Measurements from ENCODE around the gene TBC1D17. TPM values are rescaled to one million over a fixed set of nuclear protein-coding genes. Genes with fewer than 3 reads are reported as not detected.

The TBC1D17 gene
- total and polyA plus RNA-seq, 10 donors, result 20.8 to 53.5 (median 36.6) TPM

DNA sequence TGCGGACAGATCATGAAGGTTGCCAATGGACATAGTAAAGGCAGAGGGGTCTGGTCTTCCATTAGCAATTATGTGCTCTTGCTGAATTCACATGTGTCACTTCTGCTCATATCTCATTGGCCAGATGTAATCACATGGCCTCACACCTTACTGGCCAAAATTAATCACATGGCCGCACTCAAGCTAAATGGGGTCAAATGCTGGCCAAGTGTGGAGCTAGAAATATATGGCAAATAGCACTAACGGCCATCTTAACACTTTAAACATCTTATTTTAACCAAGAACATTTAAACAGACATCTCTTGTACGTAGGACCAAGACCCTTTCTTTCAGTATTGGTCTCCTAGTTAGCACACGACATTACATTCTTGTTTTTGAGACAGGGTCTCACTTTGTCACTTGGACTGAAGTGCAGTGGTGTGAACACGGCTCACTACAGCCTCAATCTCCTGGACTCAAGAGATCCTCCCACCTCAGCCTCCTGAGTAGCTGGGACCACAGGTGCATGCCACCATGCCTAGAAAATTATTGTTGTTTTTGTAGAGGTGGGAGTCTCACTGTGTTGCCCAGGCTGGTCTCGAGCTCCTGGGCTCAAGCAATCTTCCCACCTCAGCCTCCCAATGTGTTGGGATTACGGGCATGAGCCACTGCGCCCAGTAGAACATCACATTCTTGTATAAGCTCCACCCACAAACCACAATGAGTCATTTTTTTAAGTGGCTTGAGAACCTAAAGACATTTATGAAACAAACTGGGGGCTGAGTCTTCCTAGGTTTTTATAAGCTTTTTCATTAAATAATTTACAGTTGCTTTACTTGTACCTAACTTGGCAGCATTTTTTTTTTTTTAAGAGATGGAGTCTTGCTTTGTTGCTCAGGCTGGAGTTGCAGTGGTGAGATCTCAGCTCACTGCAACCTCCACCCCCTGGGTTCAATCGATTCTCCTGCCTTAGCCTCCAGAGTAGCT, 29.5 kb upstream of the TBC1D17 start:
- Histone ChIP-seq H3K4me1 (peaks cover 9 to 74% (median 46%) of the 10 kb centered on the region in 6 donors), H3K36me3 (no peaks in the 10 kb centered on the region), H3K27me3 (replicated peaks in 1 of 7) (peaks cover 0 to 5% (median 0%) of the 10 kb centered on the region in 7 donors), H3K27ac (peak overlapping the region in 4 of 8 donors; percentile 18 to 99 (median 42)), H3K4me3 (no peak overlapping the region), H3K9me3 (peaks cover 0 to 6% (median 0%) of the 10 kb centered on the region in 8 donors)
- TF ChIP-seq POLR2AphosphoS5 (IDR thresholded peaks at IDR 0.05) (no peak), POLR2A (IDR thresholded peaks at IDR 0.05) (no peak)
- TF ChIP-seq, protein P1, sequence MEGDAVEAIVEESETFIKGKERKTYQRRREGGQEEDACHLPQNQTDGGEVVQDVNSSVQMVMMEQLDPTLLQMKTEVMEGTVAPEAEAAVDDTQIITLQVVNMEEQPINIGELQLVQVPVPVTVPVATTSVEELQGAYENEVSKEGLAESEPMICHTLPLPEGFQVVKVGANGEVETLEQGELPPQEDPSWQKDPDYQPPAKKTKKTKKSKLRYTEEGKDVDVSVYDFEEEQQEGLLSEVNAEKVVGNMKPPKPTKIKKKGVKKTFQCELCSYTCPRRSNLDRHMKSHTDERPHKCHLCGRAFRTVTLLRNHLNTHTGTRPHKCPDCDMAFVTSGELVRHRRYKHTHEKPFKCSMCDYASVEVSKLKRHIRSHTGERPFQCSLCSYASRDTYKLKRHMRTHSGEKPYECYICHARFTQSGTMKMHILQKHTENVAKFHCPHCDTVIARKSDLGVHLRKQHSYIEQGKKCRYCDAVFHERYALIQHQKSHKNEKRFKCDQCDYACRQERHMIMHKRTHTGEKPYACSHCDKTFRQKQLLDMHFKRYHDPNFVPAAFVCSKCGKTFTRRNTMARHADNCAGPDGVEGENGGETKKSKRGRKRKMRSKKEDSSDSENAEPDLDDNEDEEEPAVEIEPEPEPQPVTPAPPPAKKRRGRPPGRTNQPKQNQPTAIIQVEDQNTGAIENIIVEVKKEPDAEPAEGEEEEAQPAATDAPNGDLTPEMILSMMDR (IDR thresholded peaks at IDR 0.05 in 8 of 11, conservative IDR thresholded peaks at IDR 0.05 in 3 of 11), result no peak
- no peak for DNase-seq
- intact Hi-C loops (cut with DNase I; ENCODE audit: low total_unique reads), result no loop called here
- WGBS, 5 donors, result 66 to 82% (median 70%) methylated on average over 10 of the region's 10 CpGs

DNA sequence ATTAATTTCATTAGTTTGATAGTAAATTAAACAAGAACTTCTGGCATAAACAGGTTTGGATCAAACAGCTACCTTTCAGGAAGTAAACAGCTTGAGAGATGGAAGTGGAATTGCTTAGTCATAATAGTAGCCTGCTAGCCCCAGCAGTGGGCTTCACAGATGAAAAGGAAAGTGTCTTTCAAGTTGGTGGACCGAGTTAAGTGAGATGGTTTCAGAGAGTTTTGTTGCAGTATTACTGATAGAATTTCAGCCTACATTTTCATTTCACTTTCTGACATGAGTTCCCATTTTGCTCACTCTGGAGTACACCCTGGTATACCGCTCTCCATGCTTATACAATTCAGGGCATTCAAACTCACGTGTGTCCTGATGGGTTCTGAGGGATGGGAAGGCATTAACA, 28.6 kb upstream of the TBC1D17 start:
- Histone ChIP-seq H3K9me3 (peaks cover 0 to 6% (median 0%) of the 10 kb centered on the region in 8 donors), H3K27ac (peak overlapping the region in 4 of 8 donors; percentile 18 to 99 (median 42)), H3K36me3 (no peaks in the 10 kb centered on the region), H3K4me3 (no peak overlapping the region), H3K27me3 (replicated peaks in 1 of 7) (peaks cover 0 to 5% (median 0%) of the 10 kb centered on the region in 7 donors), H3K4me1 (peaks cover 14 to 74% (median 54%) of the 10 kb centered on the region in 6 donors)
- no peak for DNase-seq
- WGBS, 5 donors, result 69 to 82% (median 76%) methylated on average over 3 of the region's 3 CpGs
- TF ChIP-seq, protein P1 (IDR thresholded peaks at IDR 0.05 in 8 of 11, conservative IDR thresholded peaks at IDR 0.05 in 3 of 11), result no peak
- TF ChIP-seq POLR2AphosphoS5 (IDR thresholded peaks at IDR 0.05), result no peak
- no peak for TF ChIP-seq POLR2A (IDR thresholded peaks at IDR 0.05)
- intact Hi-C loops (cut with DNase I; ENCODE audit: low total_unique reads), result no loop called here

DNA sequence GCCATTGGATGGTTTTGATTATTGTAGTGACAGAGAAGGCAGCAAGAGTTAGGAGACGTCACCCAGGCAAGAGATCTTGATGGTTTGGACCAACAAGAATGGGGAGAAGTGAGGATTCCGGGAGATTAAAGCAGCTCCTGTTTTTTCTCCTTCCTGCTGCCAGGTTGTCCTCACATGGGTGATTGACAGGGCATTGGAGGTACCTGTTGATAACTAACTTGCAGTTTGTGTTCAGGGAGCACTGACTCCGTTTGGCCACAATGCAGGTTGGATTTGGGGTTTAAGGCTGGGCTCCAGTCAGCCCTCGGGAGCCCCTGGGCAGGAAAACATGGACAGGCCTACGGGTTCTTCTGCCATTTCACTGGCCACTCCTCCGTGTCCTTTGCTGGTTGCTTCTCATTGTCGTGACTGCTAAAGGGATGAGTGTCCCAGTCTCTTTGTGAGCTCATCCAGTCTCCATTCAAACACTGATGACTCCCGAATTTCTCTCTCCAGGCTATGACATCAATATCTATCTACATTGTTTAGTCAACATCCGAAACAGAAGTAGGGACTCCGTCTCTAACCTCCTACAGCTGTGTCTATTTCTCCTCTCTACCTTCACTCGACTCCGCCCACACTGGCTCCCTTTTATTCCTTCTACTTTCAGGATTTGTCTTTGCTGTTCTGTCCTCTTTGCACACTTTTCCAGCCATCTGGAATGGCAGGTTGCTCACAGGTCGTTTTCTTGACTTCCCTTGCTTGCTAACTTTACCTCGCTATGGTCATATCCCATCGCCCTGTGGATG, 27.9 kb upstream of the TBC1D17 start:
- peaks cover 14 to 74% (median 51%) of the 10 kb centered on the region in 6 donors for H3K4me1 ChIP-seq

More for the DNA sequence above, 27.9 kb upstream of the TBC1D17 start:
- 88 to 92% (median 91%) methylated on average over 15 of the region's 15 CpGs for WGBS, 5 donors
- Histone ChIP-seq H3K9me3 (peaks cover 0 to 6% (median 0%) of the 10 kb centered on the region in 8 donors), H3K36me3 (peaks cover 0 to 6% (median 3%) of the 10 kb centered on the region in 6 donors), H3K27me3 (replicated peaks in 1 of 7) (peaks cover 0 to 5% (median 0%) of the 10 kb centered on the region in 7 donors), H3K4me3 (peak overlapping the region in 4 of 8 donors; percentile 76 to 95 (median 86)), H3K27ac (peak overlapping the region in 6 of 8 donors; percentile 97 to 100 (median 99))
- no peak for TF ChIP-seq POLR2A (IDR thresholded peaks at IDR 0.05)
- no peak for TF ChIP-seq POLR2AphosphoS5 (IDR thresholded peaks at IDR 0.05)
- TF ChIP-seq, protein P1 (IDR thresholded peaks at IDR 0.05 in 8 of 11, conservative IDR thresholded peaks at IDR 0.05 in 3 of 11), result no peak
- DNase-seq, result no peak
- intact Hi-C loops (cut with DNase I; ENCODE audit: low total_unique reads), result no loop called here
